HG03159 (cell line): Measurements from ENCODE around the gene CEP76.
"Not testable (repeated sequence)": the region's sequence is repeated elsewhere in the genome, so short reads cannot be mapped to it uniquely, and the experiment has no call there.

Experiments
- ATAC-seq: cut with Tn5 transposase; IDR thresholded peaks from one replicate; pipeline ENCODE4 v1.9.1; 2021; ENCODE audit warnings: mild to moderate bottlenecking, moderate library complexity; ENCODE audit not compliant: unreplicated experiment

Gene CEP76

DNA sequence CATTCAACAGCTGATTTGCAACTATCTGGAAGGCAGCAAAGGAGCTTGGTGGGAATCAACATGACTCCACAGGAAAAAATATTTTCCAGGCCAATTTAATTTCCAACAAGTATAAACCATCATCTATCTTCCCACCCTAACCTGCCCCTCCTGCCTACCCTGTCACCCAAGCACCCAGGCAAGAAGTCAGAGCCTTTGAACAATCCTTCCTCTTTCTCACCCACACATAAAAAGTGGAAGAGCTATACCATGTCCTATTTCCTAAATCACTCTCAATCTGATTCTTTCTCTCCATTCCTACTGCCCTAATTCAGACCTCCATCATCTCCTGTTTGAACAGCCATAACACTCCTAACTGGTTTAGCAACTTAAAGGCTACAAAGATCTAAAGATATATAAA is 57.3 kb downstream of the CEP76 start:
- ATAC-seq: no peak

DNA sequence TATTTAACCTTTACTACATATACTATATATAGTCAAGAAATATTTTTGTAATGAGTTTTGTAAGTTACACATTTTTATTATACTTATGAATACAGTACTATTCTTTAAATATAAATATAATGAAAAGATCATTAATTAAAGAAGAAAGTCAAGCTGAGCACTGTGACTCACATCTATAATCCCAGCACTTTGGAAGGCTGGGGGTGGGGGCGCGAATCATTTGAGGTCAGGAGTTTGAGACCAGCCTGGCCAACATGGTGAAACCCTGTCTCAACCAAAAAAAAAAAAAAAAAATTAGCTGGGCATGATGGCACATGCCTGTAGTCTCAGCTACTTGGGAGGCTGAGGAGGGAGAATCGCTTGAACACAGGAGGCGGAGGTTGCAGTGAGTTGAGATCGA is 58.8 kb downstream of the CEP76 start:
- ATAC-seq: not testable (repeated sequence)

DNA sequence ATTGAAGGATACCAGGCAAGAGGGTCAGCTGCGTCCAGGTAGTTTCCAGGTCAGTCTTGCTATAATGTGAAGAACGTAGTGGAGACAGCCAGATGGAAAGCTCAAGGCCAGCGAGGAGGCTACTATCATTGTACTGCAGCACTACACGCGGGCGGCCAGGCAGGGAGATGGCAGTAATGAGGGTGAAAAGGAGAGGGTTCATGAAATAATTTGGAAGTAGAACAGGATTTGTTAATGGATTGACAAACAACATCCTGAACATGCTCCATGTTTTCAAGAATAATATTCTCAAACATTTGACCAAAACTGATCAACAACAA is 61.7 kb downstream of the CEP76 start:
- no peak for ATAC-seq

DNA sequence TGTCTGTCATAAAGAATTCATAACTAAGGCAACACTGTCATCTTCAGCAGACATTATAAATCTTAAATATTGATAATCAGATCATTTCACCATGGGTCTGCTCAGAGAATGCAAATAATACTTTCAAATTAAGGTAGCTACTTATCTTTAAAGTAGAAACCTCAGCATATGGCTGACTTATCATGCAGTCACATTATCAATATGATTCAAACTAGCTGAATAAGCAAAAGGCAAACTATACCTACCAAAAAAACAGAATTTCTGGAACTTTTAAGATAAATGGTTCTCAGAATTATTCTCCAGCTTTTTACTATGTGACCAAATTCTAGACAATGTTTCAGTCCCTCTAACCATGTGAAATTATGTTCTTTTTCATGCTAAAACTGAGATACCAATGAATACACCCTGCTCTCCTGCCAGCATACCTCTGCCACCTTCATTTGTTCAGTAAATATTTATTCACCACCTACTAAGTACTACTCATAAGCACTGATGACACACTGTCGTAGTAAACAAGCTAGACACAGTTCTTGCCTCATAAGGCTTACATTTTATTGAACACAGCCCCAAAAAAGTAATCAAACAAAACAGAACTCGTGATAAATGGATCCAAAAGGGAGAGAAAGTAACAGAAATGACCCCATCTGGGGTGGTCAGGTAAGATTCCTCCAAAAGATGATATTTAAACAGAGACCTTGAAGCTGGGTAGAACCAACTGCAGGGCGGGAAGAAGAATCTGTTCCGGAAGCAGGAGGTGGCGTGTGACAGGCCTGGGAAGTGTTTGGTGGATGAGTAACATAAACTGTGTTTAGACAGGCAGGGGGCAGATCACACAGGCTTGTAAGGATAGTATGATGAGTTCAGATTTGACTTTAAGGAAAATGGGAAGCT is 62.3 kb downstream of the CEP76 start:
- no peak for ATAC-seq

DNA sequence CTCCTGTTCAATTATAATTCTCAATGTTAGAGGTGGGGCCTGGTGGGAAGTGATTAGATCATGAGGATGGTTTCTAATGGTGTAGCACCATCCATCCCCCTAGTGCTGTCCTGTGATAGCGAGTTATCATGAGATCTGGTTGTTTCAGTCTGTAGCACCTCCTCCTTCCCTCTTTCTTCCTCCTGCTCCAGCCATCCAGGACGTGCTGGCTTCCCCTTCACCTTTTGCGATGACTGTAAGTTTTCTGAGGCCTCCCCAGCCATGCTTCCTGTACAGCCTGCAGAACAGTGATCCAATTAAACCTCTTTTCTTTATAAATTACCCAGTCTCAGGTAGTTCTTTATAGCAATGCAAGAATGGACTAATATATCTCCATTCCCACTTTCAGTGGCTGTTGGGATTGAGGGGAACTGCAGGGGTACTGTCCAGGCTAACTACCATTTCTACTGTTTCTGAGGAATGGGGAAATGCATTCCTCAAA is 63.8 kb downstream of the CEP76 start:
- no peak for ATAC-seq

DNA sequence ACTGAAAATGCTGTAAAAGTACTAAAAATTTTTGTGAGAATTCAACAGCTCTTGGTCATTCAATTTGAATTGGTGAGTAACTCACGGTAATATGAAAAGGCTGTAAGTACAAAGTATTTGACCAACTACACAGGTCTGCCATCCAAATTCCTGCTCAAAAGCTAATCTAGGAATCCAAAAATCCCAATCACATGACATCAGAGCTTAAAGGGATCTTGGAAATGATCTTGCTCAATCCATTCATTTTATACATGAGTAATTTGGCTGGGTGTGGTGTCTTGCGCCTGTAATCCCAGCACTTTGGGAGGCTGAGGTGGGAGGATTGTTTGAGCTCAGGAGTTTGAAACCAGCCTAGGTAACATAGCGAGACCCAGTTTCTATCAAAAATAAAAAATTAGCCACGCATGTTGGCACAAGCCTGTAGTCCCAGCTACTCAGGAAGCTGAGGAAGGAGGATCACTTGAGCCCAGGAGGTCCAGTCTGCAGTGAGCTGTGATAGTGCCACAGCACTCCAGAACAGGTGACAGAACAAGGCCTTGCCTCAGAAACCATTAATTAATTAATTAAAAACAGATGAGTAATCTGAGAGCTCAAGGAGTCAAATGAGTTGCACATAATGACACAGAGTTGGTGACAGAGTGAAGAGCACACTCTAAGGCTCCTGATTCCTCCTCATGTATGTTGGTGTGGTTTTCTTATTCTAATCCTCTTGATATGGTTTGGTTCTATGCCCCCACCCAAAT is 64.5 kb downstream of the CEP76 start:
- no peak for ATAC-seq

DNA sequence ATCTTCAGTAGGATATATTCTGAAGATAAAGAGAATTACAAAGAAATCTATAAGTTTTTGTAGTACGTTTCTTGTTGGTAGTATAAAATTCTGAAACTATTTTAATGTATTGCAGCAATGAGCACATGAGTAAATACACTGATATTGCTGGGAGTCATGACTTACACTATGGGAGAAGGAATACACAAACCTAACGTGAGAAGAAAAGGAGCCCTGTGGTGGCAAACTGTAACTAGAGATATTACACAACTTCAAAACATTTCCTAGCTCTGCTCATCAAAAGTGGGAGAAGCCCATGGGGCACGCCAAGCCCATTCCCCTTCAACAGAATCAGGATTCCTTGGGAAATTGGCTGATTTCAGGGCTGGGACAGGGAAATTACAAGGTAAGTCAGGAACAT is 65.1 kb downstream of the CEP76 start:
- ATAC-seq: no peak

DNA sequence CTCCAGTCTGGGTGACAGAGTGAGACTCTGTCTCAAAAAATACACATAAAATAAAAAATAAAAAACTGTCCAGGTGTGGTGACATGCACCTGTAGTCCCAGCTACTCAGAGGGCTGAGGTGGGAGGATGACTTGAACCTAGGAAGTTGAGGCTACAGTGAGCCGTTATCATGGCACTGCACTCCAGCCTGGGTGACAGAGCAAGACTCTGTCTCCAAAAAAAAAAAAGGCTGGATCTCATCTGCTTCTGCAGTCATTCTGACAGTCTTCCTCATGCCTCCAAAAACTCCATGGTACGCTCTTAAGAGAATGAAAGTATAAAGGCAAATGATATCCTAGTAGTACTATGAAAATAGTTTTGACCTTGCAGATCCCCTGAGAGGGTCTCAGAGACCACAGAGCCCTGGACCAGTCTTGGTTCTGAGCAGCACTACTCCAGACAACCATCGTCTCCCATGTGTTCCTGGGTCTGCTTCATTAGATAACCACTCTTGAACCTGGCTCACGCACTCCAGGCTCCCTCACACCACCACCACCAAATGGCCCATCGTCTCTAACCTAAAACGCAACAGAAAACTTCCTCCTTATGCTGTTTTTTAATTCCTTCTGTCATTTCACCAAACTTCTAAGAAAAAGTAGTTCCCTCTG is 70.6 kb downstream of the CEP76 start:
- ATAC-seq: no peak

DNA sequence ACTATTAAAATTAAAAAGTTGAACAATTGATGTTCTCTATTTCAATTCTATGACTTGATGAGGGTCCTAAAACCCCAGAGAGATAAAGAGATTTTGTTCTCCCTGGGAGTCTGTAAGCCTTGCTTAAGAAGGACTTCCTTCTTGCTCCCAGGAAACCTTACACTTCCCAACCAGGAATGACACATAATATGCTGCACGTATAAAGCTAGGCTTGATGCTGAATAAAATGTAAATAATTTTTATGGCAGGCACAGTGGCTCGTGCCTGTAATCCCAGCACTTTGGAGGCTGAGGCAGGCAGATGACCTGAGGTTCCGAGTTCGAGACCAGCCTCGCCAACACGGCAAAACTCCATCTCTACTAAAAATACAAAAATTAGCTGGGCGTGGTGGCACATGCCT is 72.4 kb downstream of the CEP76 start:
- ATAC-seq: no peak

DNA sequence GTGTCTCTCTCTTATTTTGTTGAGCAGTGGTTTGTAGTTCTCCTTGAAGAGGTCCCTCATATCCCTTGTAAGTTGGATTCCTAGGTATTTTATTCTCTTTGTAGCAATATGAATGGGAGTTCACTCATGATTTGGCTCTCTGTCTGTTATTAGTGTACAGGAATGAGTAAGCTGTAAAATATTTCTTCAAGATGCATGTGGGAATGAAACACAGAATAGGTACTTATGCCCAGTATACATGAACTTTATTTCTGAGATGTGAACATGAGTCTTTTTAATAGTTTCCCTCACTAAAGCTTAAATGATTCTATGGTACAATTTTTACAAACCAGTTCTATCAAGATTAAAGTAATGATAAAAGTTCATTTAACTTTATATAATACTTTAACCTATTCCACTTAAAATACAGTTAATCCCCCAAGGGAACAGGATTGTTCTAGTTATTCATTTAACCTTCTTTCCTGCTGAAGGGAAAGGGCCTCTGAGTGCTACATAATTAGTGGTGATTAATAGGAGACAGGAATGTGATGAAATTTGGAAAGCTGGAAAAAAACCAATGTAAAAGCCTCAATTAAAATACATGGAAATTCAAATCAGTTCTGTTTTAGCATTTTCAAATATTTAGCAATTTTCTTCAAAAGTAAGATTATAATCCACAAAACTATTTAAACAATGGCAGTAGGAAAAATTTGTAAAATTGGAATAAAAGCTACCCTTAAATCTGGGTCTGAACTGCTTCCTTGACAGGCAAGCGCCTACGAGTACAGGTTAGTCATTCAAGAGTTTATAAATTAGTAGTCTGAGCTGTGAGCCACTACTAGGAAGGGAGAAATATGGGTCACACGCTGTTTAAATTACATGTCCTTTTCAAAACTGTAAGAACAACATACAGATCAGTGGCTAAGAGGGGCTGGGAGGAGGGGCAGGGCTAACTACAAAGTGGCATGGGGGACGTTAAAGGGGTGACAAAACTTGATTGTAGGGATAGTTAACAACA is 73.5 kb downstream of the CEP76 start:
- no peak for ATAC-seq

DNA sequence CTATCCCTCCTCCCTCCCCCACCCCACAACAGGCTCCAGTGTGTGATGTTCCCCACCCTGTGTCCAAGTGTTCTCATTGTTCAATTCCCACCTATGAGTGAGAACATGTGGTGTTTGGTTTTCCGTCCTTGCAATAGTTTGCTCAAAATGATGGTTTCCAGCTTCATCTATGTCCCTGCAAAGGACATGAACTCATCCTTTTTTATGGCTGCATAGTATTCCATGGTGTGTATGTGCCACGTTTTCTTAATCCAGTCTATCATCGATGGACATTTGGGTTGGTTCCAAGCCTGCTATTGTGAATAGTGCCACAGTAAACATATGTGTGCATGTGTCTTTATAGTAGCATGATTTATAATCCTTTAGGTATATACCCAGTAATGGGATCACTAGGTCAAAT is 75.3 kb downstream of the CEP76 start:
- not testable (repeated sequence) for ATAC-seq

DNA sequence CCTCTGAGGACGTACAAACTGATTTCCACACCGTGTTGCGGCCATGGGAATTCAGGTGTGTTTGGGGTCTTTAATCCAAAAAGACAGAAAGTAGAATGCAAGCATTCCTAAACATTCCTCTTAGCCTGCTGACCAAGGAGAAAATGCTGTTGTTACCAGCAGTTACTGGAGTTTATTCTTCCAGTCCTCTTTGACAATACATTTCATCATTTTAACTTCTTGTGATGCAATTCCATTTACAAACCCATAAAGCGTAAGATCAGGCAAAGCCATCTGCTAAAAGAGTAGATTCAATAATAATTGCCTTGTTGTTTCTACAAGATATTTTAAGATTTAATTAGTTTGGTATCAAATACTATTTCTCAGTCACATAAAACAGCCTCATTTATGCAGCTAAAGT is 77.3 kb downstream of the CEP76 start:
- ATAC-seq: no peak
